GM23248 (cell line): Measurements from ENCODE around the gene KIAA1614.

ENCODE experiments used
- EZH2 ChIP-seq: fragments of 200-600 bp; sonication (generic); IDR thresholded peaks from 2 replicates; pipeline ENCODE4 v1.6.1; 2018; ENCODE audit warnings: antibody characterized with exemption, mild to moderate bottlenecking; ENCODE audit not compliant: insufficient read depth, poor library complexity, severe bottlenecking
- EZH2phosphoT487 ChIP-seq: fragments of 200-600 bp; sonication (generic); IDR thresholded peaks from 2 replicates; pipeline ENCODE4 v1.6.1; 2018; ENCODE audit warnings: antibody characterized with exemption, moderate library complexity, mild to moderate bottlenecking, low read depth; ENCODE audit not compliant: insufficient read depth

- TF ChIP-seq EZH2phosphoT487 = no peak
- no peak for TF ChIP-seq EZH2
Measured at GRCh38 chr1:180945151-180945550, 32.5 kb downstream of the KIAA1614 start.
